Measurements from ENCODE around the gene SCRT2.
A peak's percentile ranks its signal among the peaks of the same experiment; 100 is the strongest.
"Not testable (repeated sequence)": the region's sequence is repeated elsewhere in the genome, so short reads cannot be mapped to it uniquely, and the experiment has no call there.

SCRT2 gene

GRCh38 chr20:675453-676314, at the start of gene SCRT2:
Gene SCRT2 (minus strand): TSS chr20:675802. CDS start chr20:675601, 201 bp downstream.
- peak; percentile 60 for DNase-seq

- DNase-seq, result not testable (repeated sequence)
These were observed 49.2 kb upstream of the SCRT2 start for GRCh38 chr20:724797-725196.

- no peak for DNase-seq
These were observed 48.2 kb upstream of the SCRT2 start for GRCh38 chr20:723756-724155.

GRCh38 chr20:722822-723644, 47.4 kb upstream of the SCRT2 start:
- no peak for DNase-seq

GRCh38 chr20:721876-722275, 46.3 kb upstream of the SCRT2 start:
- DNase-seq, result no peak

GRCh38 chr20:719816-720215, 44.2 kb upstream of the SCRT2 start:
- no peak for DNase-seq

GRCh38 chr20:719068-719467, 43.5 kb upstream of the SCRT2 start:
- DNase-seq, result no peak

GRCh38 chr20:717832-718231, 42.2 kb upstream of the SCRT2 start:
- no peak for DNase-seq

GRCh38 chr20:717271-717670, 41.7 kb upstream of the SCRT2 start:
- no peak for DNase-seq

GRCh38 chr20:714453-714852, 38.9 kb upstream of the SCRT2 start:
- DNase-seq, result no peak

- no peak for DNase-seq
These were observed 36.0 kb upstream of the SCRT2 start for GRCh38 chr20:711576-711975.

- DNase-seq, result no peak
These were observed 35.3 kb upstream of the SCRT2 start for GRCh38 chr20:710780-711450.

- no peak for DNase-seq
These were observed 34.6 kb upstream of the SCRT2 start for GRCh38 chr20:709991-710779.

GRCh38 chr20:709423-709822, 33.8 kb upstream of the SCRT2 start:
- no peak for DNase-seq

GRCh38 chr20:708956-709355, 33.4 kb upstream of the SCRT2 start:
- DNase-seq, result no peak

- DNase-seq, result no peak
These were observed 32.0 kb upstream of the SCRT2 start for GRCh38 chr20:707451-708110.

- no peak for DNase-seq
These were observed 30.8 kb upstream of the SCRT2 start for GRCh38 chr20:706366-706885.

GRCh38 chr20:704726-705125, 29.1 kb upstream of the SCRT2 start:
- no peak for DNase-seq

GRCh38 chr20:703426-703825, 27.8 kb upstream of the SCRT2 start:
- no peak for DNase-seq

- no peak for DNase-seq
These were observed 27.4 kb upstream of the SCRT2 start for GRCh38 chr20:703006-703405.

- DNase-seq, result no peak
These were observed 26.0 kb upstream of the SCRT2 start for GRCh38 chr20:701401-702129.

All from activated gamma-delta T cell treated with Interleukin-2 at 50 U/mL for 16 hours (primary cell).